HEK293 (cell line): ENCODE results near the gene TET2.

Experiments
- CTCF ChIA-PET: fragments of 350-600 bp; formaldehyde crosslinking; extraction: SDS; loops from one replicate; lab custom pipeline; 2021; ENCODE audit warnings: antibody characterized with exemption; lab: Yijun Ruan, JAX
- POLR2A ChIA-PET: fragments of 300-600 bp; formaldehyde crosslinking; extraction: SDS; loops from one replicate; lab custom pipeline; 2020; ENCODE audit warnings: antibody characterized with exemption, inconsistent platforms; lab: Yijun Ruan, JAX
- H3K27ac ChIP-seq: fragments of 200-500 bp; sonication (Bioruptor generic); 2 replicates; pipeline ENCODE4 v1.5.1; 2014; ENCODE audit warnings: low read depth, low read length, control low read depth, inconsistent platforms; ENCODE audit errors: extremely low read depth
- H3K36me3 ChIP-seq, 2 experiments: fragments of 200-500 bp in 1 of 2; sonication (Bioruptor generic) in 1 of 2; 1 replicate in 1 of 2; 2 replicates in 1 of 2; pipeline ENCODE4 v1.5.1; 2014 to 2017; ENCODE audit warnings: inconsistent platforms in 2 of 2, low read length in 2 of 2; ENCODE audit not compliant: control insufficient read depth in 2 of 2, insufficient read depth in 1 of 2
- H3K4me1 ChIP-seq: fragments of 200-500 bp; sonication (Bioruptor generic); 2 replicates; pipeline ENCODE4 v1.5.1; 2014; ENCODE audit warnings: mild to moderate bottlenecking, low read length, inconsistent platforms; ENCODE audit not compliant: control insufficient read depth, insufficient read depth
- H3K4me3 ChIP-seq: 2 replicates; pipeline ENCODE4 v1.5.1; 2011; ENCODE audit warnings: low read depth, mild to moderate bottlenecking, control low read depth, low read length, moderate library complexity
- H3K9me3 ChIP-seq: fragments of 200-500 bp; sonication (Bioruptor generic); 2 replicates; pipeline ENCODE4 v1.5.1; 2014; ENCODE audit warnings: low read depth, low read length, inconsistent platforms; ENCODE audit not compliant: control insufficient read depth, insufficient read depth
- MZF1 ChIP-seq: fragments of 450-650 bp; formaldehyde crosslinking; IDR thresholded peaks from 2 replicates; pipeline ENCODE4 v1.5.1; 2017; ENCODE audit warnings: missing biosample characterization, missing genetic modification characterization, borderline replicate concordance
- PRDM1 ChIP-seq: fragments of 450-650 bp; formaldehyde crosslinking; IDR thresholded peaks from 2 replicates; pipeline ENCODE4; 2016; ENCODE audit warnings: missing biosample characterization, missing genetic modification characterization
- SCRT2 ChIP-seq: fragments of 450-650 bp; formaldehyde crosslinking; IDR thresholded peaks from 2 replicates; pipeline ENCODE4 v1.5.1; 2016; ENCODE audit warnings: missing biosample characterization, missing genetic modification characterization
- ZNF169 ChIP-seq: fragments of 450-650 bp; formaldehyde crosslinking; IDR thresholded peaks from 2 replicates; pipeline ENCODE4 v1.5.1; 2016; ENCODE audit warnings: missing biosample characterization, missing genetic modification characterization
- ZNF274 ChIP-seq, 2 experiments: fragments of 200-500 bp in 1 of 2; fragments of 450-650 bp in 1 of 2; sonication (Bioruptor generic) in 1 of 2; formaldehyde crosslinking in 1 of 2; IDR thresholded peaks; 2 replicates each; pipeline versions ENCODE4 v1.5.1 to v1.6.1; 2014 to 2016; ENCODE audit warnings: borderline replicate concordance in 1 of 2, inconsistent platforms in 1 of 2, low read length in 1 of 2, missing biosample characterization in 1 of 2, missing genetic modification characterization in 1 of 2
- ZNF341 ChIP-seq: fragments of 450-650 bp; formaldehyde crosslinking; IDR thresholded peaks from 2 replicates; pipeline ENCODE4; 2016; ENCODE audit warnings: low read depth, missing biosample characterization, missing genetic modification characterization
- ZNF366 ChIP-seq: fragments of 450-650 bp; formaldehyde crosslinking; conservative IDR thresholded peaks from 2 replicates; pipeline ENCODE4 v1.5.1; 2016; ENCODE audit warnings: missing biosample characterization, missing genetic modification characterization
- ZNF404 ChIP-seq: fragments of 450-650 bp; formaldehyde crosslinking; IDR thresholded peaks from 2 replicates; pipeline ENCODE4 v1.5.1; 2017; ENCODE audit warnings: missing biosample characterization, missing genetic modification characterization
- ZNF473 ChIP-seq: fragments of 450-650 bp; formaldehyde crosslinking; IDR thresholded peaks from 2 replicates; pipeline ENCODE4 v1.5.1; 2017; ENCODE audit warnings: missing biosample characterization, missing genetic modification characterization
- ZNF514 ChIP-seq: fragments of 450-650 bp; formaldehyde crosslinking; IDR thresholded peaks from 2 replicates; pipeline ENCODE4 v1.5.1; 2016; ENCODE audit warnings: missing biosample characterization, missing genetic modification characterization
- ZNF529 ChIP-seq: fragments of 450-650 bp; formaldehyde crosslinking; IDR thresholded peaks from 2 replicates; pipeline ENCODE4 v1.5.1; 2017; ENCODE audit warnings: missing genetic modification characterization, missing biosample characterization; ENCODE audit not compliant: insufficient replicate concordance
- ZNF585B ChIP-seq: fragments of 450-650 bp; formaldehyde crosslinking; IDR thresholded peaks from 2 replicates; pipeline ENCODE4 v1.5.1; 2016; ENCODE audit warnings: missing biosample characterization, missing genetic modification characterization
- ZNF768 ChIP-seq: fragments of 450-650 bp; formaldehyde crosslinking; IDR thresholded peaks from 2 replicates; pipeline ENCODE4 v1.5.1; 2018; ENCODE audit warnings: missing biosample characterization, mild to moderate bottlenecking, missing genetic modification characterization
- ZSCAN16 ChIP-seq: fragments of 450-650 bp; formaldehyde crosslinking; IDR thresholded peaks from 2 replicates; pipeline ENCODE4 v1.5.1; 2016; ENCODE audit warnings: missing biosample characterization, missing genetic modification characterization
- TF ChIP-seq, protein P1 (sequence below): fragments of 450-650 bp; formaldehyde crosslinking; IDR thresholded peaks from 2 replicates; pipeline ENCODE4 v1.5.1; 2016; ENCODE audit warnings: missing biosample characterization, missing genetic modification characterization
- TF ChIP-seq, protein P2 (sequence below): fragments of 450-650 bp; formaldehyde crosslinking; IDR thresholded peaks from 2 replicates; pipeline ENCODE4; 2016; ENCODE audit warnings: missing biosample characterization, missing genetic modification characterization
- TF ChIP-seq, protein P3 (sequence below): fragments of 450-650 bp; formaldehyde crosslinking; IDR thresholded peaks from 2 replicates; pipeline ENCODE4 v1.5.1; 2017; ENCODE audit warnings: missing biosample characterization, missing genetic modification characterization
- TF ChIP-seq, protein P4 (sequence below): fragments of 450-650 bp; formaldehyde crosslinking; IDR thresholded peaks from 2 replicates; pipeline ENCODE4 v1.5.1; 2016; ENCODE audit warnings: missing biosample characterization, missing genetic modification characterization
- TF ChIP-seq, protein P5 (sequence below): fragments of 450-650 bp; formaldehyde crosslinking; IDR thresholded peaks from 2 replicates; pipeline ENCODE4 v1.5.1; 2017; ENCODE audit warnings: missing biosample characterization, missing genetic modification characterization

Gene TET2

DNA sequence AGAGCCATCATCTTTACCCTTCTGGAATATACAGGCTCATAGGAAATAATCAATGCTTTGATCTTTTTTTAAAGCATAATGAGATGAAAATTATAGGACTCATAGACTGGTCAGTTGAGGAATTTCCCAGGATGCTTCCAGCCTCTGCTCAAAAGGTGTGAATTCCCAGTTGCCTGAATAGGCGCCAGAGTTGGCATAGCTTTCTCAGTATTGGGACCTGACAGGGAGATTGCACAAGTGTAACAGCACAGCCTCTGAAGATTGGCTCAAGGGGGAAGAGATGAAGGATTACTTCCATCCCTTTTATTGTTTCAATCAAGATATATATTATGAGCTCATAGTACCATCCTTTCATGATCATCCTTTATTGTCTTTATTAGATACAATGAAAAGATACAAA lies 17.9 kb downstream of the TET2 start:
- H3K9me3 ChIP-seq, result no peaks in the 10 kb centered on the region
- no peak overlapping the region for H3K27ac ChIP-seq
- POLR2A ChIA-PET, result no interaction called here
- no peaks in the 10 kb centered on the region for H3K36me3 ChIP-seq
- H3K4me1 ChIP-seq, result no peaks in the 10 kb centered on the region
- no peak for TF ChIP-seq ZNF514
- no peak for TF ChIP-seq PRDM1 (tag by site-specific recombination)
- no peak for TF ChIP-seq ZNF585B (tag by site-specific recombination)
- no peak for TF ChIP-seq ZNF169 (tag by site-specific recombination)
- TF ChIP-seq ZNF341 (tag by site-specific recombination), result no peak
- TF ChIP-seq ZNF366 (tag by site-specific recombination), result no peak
- no peak for TF ChIP-seq ZNF529
- TF ChIP-seq, protein P1, sequence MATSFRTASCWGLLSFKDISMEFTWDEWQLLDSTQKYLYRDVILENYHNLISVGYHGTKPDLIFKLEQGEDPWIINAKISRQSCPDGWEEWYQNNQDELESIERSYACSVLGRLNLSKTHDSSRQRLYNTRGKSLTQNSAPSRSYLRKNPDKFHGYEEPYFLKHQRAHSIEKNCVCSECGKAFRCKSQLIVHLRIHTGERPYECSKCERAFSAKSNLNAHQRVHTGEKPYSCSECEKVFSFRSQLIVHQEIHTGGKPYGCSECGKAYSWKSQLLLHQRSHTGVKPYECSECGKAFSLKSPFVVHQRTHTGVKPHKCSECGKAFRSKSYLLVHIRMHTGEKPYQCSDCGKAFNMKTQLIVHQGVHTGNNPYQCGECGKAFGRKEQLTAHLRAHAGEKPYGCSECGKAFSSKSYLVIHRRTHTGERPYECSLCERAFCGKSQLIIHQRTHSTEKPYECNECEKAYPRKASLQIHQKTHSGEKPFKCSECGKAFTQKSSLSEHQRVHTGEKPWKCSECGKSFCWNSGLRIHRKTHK (tag by site-specific recombination), result no peak
- no peak for TF ChIP-seq ZSCAN16 (tag by site-specific recombination)
- TF ChIP-seq, protein P2, sequence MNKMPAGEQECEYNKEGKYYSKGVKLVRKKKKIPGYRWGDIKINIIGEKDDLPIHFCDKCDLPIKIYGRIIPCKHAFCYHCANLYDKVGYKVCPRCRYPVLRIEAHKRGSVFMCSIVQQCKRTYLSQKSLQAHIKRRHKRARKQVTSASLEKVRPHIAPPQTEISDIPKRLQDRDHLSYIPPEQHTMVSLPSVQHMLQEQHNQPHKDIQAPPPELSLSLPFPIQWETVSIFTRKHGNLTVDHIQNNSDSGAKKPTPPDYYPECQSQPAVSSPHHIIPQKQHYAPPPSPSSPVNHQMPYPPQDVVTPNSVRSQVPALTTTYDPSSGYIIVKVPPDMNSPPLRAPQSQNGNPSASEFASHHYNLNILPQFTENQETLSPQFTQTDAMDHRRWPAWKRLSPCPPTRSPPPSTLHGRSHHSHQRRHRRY, result no peak
- no peak for TF ChIP-seq SCRT2 (tag by site-specific recombination)
- TF ChIP-seq ZNF473 (tag by site-specific recombination), result no peak
- TF ChIP-seq ZNF404 (tag by site-specific recombination), result no peak
- CTCF ChIA-PET, result interaction anchor here (0.6 to 0.7 kb wide), 2 partner anchors 31 to 237 kb away, joined by 3 read pairs; no protein-coding TSS in a partner anchor
- H3K4me3 ChIP-seq, result no peak overlapping the region

DNA sequence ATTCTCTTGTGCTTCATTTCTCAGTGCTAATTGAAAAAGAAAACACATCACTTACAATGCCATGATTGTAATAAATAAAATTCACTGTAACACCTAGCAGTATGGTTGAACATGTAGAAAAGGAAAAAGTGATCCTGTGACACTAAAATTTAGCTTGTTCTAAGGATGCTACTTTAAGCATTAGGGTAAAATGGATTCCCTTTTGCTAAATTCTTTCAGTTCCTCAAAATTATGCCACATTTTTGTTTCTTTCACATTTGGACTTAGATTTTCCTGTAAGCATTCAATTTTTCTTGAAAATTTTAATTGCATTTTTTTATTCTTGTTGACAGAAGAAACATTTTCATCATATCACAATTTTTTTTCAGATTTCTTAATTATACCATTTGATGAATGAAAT lies 19.4 kb downstream of the TET2 start:
- TF ChIP-seq, protein P3, sequence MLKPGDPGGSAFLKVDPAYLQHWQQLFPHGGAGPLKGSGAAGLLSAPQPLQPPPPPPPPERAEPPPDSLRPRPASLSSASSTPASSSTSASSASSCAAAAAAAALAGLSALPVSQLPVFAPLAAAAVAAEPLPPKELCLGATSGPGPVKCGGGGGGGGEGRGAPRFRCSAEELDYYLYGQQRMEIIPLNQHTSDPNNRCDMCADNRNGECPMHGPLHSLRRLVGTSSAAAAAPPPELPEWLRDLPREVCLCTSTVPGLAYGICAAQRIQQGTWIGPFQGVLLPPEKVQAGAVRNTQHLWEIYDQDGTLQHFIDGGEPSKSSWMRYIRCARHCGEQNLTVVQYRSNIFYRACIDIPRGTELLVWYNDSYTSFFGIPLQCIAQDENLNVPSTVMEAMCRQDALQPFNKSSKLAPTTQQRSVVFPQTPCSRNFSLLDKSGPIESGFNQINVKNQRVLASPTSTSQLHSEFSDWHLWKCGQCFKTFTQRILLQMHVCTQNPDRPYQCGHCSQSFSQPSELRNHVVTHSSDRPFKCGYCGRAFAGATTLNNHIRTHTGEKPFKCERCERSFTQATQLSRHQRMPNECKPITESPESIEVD (tag by site-specific recombination), result no peak
- TF ChIP-seq, protein P1 (tag by site-specific recombination), result no peak
- TF ChIP-seq ZNF768 (tag by site-specific recombination) (no peak), MZF1 (tag by site-specific recombination) (no peak), ZNF274 (IDR thresholded peaks at IDR 0.05; ENCODE audit: low read length) (no peak), ZNF274 (tag by site-specific recombination; IDR thresholded peaks at IDR 0.05; ENCODE audit: borderline replicate concordance) (no peak)
- TF ChIP-seq, protein P4, sequence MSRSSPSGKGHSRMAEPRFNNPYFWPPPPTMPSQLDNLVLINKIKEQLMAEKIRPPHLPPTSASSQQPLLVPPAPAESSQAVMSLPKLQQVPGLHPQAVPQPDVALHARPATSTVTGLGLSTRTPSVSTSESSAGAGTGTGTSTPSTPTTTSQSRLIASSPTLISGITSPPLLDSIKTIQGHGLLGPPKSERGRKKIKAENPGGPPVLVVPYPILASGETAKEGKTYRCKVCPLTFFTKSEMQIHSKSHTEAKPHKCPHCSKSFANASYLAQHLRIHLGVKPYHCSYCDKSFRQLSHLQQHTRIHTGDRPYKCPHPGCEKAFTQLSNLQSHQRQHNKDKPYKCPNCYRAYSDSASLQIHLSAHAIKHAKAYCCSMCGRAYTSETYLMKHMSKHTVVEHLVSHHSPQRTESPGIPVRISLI (tag by site-specific recombination), result no peak
- TF ChIP-seq, protein P5, sequence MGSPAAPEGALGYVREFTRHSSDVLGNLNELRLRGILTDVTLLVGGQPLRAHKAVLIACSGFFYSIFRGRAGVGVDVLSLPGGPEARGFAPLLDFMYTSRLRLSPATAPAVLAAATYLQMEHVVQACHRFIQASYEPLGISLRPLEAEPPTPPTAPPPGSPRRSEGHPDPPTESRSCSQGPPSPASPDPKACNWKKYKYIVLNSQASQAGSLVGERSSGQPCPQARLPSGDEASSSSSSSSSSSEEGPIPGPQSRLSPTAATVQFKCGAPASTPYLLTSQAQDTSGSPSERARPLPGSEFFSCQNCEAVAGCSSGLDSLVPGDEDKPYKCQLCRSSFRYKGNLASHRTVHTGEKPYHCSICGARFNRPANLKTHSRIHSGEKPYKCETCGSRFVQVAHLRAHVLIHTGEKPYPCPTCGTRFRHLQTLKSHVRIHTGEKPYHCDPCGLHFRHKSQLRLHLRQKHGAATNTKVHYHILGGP (tag by site-specific recombination), result no peak
- Histone ChIP-seq H3K36me3 (no peaks in the 10 kb centered on the region), H3K4me1 (no peaks in the 10 kb centered on the region), H3K27ac (no peak overlapping the region), H3K9me3 (no peaks in the 10 kb centered on the region), H3K4me3 (no peak overlapping the region)
- ChIA-PET CTCF (interaction anchor here (0.7 kb wide), 1 partner anchor 163 kb away, joined by 4 read pairs; no protein-coding TSS in a partner anchor), POLR2A (no interaction called here)
